Stimulated activated CD8-positive, alpha-beta memory T cell treated with anti-CD3 and anti-CD28 coated beads, Interleukin-4, amount 100 ng/mL, for 1 hour (primary cell): ENCODE measurements around the gene HDAC5.
"Not testable (repeated sequence)": the region's sequence is repeated elsewhere in the genome, so short reads cannot be mapped to it uniquely, and the experiment has no call there.

ENCODE experiments used
- DNase-seq, 2 donors: peaks; one replicate each; pipeline ENCODE4 v3.0.0-alpha.2; 2020; ENCODE audit warnings: low read depth in 2 of 2, low spot score in 1 of 2

HDAC5 gene

DNA sequence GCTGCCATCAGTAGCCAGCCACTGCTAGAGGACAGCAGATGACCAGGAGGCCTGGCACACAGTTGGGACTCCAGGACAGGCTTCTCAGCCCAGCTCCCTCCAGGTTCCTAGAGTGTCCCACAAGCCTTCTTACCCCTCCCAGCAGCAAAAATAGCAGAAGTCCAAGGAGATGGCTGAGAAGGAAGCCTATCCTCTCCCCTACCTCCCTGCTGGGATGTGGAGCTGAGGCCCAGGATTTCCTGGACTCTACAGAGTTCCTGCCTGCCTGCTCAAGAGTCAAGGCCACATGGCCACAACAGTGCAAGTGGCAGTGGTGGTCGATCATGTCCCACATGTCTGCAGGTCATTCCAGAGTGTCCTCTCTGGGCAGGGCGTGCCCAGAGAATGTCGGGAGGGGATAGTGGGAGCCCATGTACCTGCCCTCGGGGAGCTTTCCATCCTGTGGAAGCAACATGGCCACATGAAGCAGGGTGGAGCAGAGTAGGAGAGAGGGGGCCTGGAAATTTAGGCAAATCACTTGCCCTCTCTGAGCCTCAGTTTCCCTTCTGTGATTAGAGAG lies 10.6 kb upstream of the HDAC5 start:
- DNase-seq, result no peak

DNA sequence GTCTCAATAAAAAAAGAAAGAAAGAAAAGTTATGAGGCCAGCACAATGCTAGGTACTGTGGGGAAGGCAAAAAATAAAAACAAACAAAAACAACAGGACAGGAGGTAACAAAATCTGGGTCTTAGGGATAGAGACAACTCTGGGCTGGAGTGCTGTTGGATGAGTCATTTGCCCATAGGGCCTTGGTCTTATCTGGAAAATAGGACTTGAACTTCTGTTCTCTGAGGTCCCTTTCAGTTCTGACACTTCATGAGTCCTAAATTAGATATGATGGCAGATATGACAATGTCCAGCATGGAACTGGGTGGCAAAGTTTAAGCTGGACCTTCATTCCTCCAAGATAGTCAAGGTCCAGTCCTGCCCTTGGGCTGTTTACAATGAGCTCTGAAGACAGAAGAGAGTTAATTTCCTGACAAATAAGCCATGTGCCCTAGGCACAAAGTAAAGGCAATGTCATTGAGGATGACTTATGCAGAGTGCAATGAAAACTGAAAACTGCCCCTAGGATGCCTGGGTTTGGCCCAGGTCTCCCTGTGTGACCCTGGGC lies 8.9 kb upstream of the HDAC5 start:
- no peak for DNase-seq

DNA sequence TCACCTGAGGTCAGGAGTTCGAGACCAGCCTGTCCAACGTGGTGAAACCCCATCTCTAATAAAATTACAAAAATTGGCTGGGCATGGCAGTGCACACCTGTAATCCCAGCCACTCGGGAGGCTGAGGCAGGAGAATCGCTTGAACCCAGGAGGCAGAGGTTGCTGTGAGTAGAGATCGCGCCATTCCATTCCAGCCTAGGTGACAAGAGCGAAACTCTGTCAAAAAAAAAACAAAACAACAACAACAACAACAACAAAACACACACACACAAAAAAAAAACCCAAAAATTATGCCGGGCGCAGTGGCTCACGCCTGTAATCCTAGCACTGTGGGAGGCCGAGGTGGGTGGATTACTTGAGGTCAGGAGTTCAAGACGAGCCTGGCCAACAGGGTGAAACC lies 7.9 kb upstream of the HDAC5 start:
- DNase-seq, result not testable (repeated sequence)

DNA sequence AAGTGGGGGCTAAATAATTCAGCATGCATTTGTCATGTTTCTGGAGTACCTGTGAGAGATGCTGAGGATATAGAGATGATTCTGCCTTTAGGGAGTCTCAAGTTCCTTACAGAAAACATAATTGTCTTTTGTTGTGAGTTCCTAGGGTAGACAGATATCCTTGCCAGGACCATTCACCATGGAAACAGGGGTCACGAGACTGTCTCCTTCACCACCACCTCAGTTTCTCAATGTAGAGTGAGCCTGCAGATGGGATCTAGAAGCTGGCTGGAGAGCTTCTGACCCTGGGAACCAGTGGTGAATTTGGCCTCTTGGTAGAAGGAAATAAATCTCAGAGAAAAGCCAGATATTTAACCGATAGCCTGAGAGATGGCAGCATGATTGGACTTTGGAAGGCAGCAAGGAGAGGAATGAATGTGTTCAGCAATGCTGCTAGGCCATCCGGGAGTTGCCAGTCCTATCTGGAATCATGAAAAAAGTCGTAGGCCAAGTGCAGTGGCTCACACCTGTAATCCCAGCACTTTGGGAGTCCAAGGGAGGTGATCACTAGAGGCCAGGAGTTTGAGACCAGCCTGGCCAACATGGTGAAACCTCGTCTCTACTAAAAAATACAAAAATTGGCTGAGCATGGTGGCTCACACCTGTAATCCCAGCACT lies 7.4 kb upstream of the HDAC5 start:
- no peak for DNase-seq

DNA sequence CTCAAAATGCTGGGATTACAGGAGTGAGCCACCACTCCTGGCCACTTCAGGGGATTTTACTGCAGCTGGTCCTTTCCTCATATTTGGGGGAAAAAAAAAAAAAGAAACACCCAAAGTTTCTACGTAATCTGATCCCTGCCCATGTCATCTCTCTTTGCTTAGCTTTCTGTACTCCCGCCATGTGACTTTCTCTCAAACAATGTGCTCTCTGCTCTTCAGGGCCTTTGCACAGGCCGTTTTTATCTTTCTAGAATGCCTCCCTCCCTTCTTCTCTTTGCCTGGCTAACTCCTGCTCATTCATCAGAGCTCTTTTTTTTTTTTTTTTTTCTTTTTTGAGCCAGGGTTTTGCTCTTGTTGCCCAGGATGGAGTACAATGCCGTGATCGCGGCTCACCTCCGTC lies 4.9 kb upstream of the HDAC5 start:
- DNase-seq, result no peak

DNA sequence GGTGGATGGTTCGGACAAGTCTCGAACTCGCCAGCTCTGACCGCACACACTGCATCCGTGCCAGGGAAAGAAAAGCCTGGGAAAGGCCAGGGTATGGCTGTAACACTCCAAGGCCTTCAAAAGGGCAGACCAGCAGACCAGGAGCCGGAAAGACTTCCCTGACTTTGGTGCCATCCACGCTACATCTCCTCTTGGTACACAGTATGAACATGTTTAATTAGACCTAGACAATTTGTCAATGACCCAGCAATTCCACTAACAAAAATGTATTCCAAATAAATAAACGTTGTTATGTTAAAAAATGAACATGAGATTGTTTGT lies 637 bp upstream of the HDAC5 start:
- no peak for DNase-seq

DNA sequence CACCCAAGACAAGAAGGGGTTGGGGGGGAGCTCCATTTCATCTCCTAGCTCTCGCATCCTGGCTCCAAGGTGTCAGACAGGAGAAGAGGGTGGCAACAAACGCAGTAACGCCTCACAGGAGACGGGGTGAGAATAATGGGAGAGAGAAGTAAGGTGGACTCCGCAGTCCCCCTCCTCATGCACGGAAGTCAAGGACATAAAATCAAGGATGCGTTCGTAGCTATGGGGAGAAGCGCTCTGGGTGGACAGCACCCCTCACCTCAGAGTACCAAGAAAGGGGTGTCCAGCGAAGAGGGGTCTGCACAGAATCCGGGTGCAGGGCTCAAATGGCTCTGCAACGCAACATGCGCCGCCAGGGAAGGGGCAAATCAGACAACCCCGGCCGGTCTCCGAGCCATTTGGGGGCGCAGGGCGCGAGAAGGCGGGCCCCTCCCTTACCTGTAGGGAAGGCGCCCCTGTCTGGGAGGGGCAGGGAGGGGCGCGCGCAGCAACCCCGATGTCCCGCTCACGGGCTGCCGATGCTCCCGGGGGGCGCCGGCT lies 555 bp downstream of the HDAC5 start:
- no peak for DNase-seq

DNA sequence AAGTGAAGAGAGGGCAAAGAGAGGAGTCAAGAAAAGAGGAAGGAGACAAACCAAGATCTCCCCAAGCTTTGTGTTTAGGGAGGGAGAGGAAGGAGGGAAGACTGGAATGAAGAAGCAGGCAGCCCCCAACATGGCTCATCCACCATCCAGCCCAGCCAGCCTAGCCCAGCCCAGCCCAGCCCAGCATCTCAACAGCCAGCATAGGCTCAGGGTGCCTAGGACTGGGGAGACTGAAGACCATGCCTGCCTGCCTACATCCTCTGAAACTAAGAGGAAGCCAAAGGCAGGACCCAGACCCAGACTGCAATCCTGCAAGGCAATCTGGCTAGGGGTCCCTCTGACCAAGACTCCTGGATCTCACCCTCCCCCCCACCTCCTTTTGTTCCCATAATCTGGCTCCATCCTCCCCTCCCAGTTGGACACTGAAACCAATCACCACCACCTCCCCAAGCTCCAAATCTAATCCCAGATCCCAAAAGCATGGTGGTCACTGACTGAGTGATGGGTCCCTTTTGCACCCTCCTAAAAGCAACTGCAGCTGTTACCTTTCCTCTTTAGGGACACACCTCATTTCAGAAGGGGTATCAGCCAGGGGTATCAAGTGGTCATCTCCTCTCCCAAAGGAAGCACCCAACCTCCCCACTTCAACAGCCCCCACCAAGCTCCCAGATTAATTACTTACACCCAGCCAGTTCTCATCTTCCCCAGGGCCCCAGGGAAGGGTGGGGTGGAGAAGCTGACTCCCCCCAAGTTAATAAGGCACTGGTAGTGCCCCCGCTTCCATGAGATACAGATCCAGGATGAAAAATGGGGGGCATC lies 1.2 kb downstream of the HDAC5 start:
- DNase-seq, result no peak

DNA sequence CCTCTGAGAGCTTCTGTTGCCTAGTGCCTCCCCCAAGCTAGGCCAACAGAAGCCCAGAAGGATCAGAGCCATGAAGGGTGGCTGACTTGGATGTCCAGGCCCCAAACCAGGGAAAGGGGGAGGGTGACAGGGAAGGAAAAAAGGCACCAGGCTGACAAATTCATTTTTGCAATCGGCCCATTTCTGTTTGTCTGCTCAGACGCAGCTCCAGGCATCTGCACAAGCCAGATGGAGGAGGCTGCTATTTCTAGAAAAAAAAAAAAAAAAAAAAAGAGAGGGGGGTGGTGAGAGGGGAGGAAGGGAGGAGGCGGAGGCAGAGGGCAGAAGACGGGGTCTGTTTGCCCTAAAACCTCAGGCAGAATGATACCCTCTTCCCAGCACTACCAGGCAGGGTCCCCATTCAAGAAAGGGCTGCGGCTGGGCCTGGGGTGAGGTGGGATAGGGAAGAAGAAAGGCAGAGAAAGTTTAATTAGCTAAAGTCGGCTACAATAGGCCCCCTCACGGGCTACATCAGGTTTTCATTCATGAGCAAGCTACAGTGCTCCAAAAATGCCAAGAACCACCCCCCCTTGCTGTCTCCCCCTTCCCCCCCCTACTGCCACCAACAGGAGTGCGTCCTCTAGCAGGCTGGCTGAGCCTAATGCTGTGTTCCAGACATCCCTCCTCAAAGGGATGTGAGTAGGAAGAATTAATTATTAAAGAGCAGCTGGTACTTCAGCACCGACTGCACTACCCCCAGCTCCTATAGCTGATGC lies 2.4 kb downstream of the HDAC5 start:
- DNase-seq, result no peak

DNA sequence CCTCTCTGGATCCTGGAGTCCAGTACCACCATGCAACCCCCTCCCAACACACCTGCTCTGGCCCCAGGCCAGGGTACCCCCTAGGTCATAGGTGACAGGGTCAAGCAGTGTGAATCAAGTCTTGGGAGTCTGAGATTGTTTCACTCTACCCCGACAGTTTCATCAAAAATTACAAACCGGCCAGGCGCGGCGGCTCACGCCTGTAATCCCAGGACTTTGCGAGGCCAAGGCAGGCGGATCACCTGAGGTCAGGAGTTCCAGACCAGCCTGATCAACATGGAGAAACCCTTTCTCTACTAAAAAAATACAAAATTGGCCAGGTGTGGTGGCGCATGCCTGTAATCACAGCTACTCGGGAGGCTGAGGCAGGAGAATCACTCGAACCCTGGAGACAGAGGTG lies 3.2 kb downstream of the HDAC5 start:
- DNase-seq, result not testable (repeated sequence)

DNA sequence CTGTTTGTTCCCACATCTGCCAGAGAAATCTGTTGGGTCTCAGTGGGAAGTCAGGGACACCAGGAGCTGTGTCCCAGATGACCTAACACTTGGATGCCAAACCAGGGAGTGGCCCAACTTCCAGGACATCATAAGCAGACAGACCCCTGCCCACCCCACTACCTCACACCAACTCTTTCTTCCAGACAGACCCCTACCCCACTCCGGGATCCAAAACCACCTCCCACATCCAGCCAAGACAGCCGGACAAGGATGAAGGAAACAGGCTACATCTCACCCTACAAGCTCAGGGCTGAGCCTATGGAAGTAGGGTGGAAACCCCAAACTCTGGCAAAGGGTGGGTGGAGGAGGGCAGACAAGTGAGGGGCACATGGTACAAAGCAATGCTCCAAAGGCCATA lies 3.6 kb downstream of the HDAC5 start:
- no peak for DNase-seq

DNA sequence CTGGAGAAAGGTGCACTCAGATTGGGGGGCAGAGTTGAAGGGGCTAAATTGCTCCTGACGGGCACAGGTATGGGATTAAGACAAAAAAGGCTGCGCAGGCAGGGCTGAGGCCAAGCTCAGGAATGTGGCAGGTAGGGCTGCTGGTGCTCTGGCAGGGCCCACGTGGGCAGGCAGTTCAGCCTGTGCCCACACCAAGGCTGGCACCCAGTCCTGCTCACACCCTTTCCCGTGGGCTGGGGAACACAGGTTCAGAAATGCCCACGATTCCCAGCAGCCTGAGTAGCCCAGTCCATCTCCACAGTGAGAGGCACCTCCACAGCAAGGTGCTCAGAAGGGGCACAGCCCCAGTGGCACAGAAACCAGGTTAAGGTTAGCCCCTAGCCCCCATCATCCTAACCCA lies 4.4 kb downstream of the HDAC5 start:
- DNase-seq, result no peak

DNA sequence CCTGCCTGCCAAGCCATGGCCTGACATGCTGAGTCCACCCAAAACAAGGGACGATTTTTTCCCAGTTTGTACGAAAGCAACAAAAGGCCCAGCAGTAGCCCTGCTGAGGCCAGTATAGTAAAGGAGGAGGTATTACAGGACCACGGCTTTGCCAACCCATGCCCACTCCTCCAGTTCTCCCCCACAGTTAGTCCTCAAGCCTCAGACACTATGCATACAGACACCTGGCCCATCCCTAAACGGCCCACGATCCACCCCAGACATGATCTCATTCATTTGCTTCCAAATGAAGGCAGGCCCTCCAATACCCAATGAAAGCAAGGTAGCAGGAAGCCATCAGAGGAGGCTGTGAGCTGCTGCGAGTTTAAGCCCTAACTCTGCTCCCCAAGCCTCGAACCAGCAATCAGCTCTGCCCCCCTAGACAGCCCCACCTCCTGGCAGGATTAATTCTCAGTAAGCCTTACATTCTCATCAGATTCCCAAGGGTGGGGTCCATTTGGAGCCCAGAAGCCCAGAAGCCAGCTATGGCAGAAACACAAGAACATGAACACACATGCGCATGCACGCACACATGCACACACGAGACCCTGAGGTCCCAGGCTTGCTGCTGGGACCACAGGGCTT lies 4.9 kb downstream of the HDAC5 start:
- DNase-seq, result no peak

DNA sequence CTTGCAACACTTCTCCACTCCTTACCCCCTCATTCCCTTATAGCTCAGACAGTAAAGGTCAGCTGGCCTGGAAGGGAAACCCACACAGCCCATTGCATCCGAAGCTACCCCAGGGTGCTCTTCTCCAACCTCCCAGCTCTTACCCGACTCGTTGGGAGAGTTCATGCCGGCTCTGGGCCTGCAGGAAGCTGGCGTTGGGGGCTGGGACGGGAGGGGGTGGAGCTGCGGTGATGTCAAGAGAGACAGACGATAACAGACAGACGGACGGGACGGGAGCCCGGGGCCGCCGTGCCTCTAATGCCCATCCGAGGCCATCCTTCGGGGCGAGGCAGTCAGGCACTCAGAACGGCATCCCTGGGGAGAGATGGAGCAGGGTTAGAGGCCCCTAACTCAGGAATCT lies 6.1 kb downstream of the HDAC5 start:
- no peak for DNase-seq

DNA sequence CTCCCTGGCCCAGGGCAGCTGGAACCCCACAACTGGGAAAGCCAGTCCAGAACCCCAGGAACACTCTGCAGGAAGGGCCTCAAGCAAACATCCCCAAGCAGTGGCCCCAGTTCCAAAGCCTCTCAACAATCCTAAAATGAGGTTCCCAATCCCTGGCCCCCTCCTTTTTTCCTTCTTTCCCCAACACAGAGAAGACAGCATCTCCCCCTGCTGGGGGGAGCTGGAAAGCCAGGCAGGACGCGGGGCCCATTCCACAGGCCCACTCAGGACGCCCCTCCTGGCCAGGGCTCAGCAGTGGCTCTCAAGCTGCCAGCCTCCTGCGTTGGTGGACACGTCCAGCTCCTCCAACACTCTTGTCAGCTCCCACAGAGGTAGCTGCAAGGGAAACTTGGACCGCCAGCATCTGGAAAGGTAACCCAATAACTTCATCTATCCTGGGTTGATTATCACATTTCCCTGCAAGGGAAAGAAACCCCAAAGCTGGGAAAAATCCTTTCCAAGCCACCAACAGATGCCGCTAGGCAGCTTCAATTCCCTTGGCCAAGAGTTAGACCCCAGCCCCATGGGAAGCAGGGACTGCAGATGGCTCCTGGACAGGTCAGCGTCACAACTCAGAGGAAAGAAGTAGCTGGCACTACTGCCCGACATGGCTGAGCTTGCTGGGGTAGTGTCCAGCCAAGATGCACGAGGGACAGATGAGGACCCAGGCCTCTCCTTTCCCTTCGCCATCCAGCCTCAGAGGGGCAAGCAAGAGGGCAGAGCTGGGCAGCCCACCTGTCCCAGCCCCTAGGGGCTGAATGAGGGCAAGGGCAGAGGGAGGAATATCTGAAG lies 7.6 kb downstream of the HDAC5 start:
- no peak for DNase-seq

DNA sequence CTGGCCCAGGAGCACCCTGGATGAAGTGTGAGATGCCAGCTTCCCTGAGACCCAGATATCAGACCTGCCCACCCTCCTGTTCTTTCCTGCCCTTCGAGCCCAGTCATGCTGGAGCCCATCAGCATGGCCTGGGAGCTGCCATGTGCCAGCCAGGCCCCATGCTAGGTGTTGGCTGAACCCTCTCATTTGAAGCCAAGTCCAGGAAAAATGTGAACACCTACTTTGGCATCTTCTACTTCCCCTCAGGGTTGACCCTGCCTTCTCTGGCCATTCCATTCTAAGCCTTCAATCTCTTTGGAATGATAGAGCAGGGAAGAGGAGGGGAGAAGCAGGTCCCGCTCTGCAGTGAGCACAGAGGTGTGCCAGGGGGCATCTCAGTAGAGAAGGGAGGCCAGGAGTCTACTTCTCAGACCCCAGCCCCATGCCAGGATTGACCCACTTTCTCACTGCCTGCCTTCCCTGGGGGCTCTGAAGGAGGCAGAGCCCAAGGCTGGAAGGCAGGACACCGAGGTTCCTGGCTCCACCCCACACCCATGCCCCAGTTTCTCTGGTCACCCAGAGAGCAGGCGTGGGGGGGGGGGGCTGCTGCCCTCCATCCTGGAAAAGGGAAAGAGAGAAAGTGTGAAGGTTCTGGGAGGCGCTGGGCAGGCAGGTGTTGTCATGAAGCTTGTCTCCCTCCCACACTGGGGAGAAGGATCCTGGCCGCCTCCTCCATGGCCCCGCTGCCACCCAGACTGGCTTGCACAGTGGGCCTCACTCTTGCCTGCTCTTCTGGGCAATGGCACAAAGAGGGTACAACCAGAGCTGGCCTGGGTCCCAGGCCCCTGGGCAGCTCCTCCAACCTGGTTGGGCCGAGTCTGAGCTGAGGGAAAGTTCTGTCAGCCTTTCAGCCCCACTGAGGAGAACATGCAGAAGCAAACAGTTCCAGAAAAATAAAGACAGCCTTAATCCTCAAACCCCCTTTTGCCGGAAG lies 9.3 kb downstream of the HDAC5 start:
- DNase-seq, result no peak

DNA sequence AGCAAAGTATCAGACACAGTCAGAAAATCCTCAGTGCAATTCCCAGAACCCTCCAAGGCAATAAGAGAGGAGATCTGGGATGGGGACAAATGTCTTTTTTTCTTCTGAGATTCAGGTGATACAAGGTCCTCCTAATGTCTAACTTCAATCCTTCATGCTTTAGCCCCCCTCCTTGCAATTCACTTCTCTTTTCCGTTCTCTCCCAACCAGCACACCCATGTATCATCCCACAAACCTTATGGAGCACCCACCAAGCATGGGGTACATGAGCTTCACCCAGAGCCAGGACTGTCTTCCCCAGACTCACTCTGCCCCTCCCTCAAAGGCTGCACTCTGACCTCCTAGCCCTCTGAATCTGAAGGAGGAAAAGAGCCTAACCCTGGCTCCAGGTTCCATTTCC lies 10.1 kb downstream of the HDAC5 start:
- no peak for DNase-seq

DNA sequence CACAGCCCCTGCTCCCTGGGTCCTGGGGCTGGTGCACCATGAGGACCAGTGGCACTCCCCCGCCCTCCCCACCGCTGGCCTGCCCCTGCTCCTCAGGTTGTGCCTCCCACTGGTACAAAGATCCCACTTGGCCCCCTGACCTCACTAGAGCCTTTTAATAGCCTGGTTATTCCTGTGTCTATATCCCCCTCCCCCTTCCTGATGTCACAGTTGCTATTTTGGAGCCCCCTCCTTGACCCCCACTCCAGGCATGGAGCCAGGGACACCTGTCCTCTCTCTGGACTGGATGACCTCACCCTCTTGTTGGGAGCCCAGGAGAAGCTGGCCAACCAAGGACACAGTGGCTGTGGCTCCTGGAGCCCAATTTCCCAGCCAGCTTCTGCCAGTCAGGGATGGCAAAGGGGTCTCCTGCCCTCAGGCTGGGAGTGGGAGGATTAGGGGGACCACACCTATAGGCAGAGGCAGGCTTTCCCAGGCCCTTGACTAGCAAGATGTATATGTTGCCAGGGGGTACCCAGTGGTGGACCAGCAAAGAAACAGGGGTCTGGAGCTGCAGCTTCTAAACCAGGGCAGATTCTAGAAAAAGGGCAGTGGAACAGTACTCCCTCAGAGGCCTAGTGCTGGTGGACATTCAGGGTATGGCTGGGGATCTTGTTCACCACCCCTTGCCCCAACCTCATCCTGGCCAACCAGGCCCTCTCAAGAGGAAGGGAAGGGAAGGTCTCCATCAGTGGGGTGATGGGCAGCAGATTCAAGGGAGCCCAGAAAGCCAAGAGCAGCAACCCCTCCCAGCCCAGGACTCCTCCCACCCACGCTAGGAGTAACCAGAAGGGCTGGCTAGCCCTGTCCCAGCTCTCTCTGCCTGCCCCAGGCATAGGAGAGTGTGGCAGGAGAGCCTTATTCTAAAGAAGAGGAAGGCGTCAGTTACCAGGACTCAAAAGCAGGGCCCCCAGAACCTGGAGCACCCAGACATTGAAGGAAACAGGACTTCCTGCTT lies 10.9 kb downstream of the HDAC5 start:
- no peak for DNase-seq
